Left renal pelvis (tissue), 4 donors: Measurements from ENCODE around the gene C19orf33. TPM values are rescaled to one million over a fixed set of nuclear protein-coding genes. Genes with fewer than 3 reads are reported as not detected.
A peak's percentile ranks its signal among the peaks of the same experiment; 100 is the strongest.
"Not testable (repeated sequence)": the region's sequence is repeated elsewhere in the genome, so short reads cannot be mapped to it uniquely, and the experiment has no call there.

ENCODE experiments used
- DNase-seq, 4 donors: peaks; one replicate each; pipeline ENCODE4 v3.0.0-alpha.2; 2013; ENCODE audit warnings: low read depth in 4 of 4, low spot score in 3 of 4
- polyA plus RNA-seq, 4 donors: library from polyadenylated mRNA; unstranded; fragments of 120-200 nt; gene quantifications; one replicate each; pipeline ENCODE4 v1.2.1, GENCODE V29; 2013; ENCODE audit not compliant: insufficient read length in 4 of 4

The C19orf33 gene
- polyA plus RNA-seq, 4 donors: 7.1 to 20.6 (median 11.5) TPM

DNA sequence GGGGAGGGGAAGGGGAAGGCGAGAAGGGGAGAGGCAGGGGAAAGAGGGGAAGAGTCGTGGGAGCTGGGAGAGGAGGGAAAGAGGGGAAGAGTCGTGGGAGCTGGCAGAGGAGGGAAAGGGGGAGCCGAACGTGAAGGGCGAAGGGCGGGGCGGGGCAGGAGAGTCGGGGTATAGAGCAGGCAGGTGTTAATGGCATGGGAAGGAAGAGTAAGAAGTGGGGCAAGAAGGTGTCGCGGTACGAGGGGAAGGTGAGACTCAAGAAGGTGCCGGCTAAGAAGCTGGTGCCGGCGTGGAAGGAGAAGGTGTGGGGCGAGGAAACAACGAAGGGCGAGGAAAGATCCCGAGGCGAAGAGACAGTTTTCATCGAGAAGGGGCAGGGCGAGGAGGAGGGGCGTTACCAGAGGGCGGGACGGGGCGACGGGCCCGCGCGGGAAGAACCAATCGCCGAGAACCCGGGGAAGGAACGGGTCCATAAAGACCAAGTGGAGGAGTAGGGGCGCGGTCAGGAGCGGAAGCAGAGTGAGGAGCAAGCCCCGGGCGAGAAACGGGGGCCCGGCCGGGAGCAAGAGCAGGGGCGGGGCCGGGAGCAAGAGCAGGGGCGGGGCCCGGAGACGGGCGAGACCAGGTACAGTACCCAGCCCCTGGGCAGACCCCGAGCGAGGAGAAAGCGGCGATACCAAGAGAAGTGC is 32.0 kb downstream of the C19orf33 start:
- DNase-seq: peak; percentile 79 to 81 (median 80)

DNA sequence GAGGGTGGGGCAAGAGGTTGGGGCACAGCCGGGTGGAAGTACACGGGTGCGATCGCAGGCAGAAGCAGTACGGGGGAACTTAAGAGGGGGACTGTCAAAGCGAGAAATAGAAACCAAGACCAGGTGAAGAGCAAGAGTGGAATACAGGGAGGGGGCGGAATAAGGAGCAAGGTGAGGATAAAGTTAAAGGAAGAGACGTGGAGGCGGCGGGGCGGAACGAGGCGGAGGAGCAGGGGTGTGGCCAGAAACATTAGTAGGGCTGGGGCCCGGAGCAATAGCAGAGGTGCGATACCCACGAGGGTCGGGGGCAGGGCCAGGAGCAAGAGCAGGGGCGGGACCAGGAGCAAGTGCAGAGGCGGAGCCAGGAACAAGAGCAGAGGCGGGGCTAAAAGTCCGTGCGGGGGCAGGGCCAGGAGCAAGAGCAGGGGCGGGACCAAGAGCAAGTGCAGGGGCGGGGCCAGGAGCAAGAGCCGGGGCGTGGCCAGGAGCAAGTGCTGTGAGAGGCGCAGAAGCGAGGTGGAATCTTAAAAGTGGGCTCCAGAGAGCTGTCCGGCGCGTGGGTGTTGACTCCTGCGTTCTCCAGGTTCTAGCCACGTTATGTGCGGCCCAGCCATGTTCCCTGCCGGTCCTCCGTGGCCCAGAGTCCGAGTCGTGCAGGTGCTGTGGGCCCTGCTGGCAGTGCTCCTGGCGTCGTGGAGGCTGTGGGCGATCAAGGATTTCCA is 32.7 kb downstream of the C19orf33 start:
- peak; percentile 75 to 87 (median 81) for DNase-seq

DNA sequence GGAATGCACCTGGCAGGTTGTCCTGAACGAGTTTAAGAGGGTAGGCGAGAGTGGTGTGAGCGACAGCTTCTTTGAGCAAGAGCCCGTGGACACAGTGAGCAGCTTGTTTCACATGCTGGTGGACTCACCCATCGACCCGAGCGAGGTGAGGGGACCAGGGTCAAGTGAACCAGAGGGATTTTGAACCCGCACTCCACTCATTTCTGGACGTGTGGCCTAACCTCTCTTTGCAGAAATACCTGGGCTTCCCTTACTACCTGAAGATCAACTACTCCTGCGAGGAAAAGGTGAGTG is 33.3 kb downstream of the C19orf33 start:
- DNase-seq: no peak

DNA sequence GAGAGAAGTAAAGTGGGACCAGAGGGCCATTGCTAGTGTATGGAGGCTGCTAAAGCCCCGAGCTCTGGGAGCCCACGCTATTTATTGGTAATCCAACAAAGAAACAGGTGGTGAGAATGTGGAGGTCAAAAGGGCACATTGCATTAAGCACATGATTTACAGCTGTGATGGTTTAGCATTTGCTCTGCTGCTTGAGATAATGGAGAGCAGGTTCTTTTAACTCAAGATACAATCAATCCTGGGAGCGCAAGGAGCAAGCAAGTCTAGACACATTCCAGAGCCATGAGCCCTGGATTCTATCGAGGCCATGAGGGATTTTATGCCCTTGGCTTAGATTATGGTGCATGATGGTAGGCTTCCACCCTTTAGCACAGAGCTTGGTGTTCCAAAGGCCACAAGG is 35.0 kb downstream of the C19orf33 start:
- DNase-seq: not testable (repeated sequence)

DNA sequence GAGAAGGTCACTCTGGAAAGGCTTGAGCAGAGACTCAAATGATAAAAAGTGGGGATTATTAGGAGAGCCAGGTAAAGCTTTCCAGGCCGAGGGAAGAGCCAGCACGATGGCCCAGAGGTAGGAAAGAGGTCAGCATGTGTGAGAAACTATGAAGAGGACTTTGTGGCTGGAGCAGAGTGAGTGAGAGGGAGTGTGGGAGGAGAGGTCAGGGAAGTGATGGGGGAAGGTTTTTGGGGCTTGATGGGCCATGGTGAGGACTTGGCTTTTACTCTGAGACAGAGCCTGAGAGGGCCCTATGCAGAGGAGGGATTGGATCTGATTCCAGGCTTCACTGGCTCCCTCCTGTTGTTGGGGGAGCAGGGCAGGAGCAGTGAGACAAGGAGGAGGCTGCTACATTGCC is 36.9 kb downstream of the C19orf33 start:
- no peak for DNase-seq

DNA sequence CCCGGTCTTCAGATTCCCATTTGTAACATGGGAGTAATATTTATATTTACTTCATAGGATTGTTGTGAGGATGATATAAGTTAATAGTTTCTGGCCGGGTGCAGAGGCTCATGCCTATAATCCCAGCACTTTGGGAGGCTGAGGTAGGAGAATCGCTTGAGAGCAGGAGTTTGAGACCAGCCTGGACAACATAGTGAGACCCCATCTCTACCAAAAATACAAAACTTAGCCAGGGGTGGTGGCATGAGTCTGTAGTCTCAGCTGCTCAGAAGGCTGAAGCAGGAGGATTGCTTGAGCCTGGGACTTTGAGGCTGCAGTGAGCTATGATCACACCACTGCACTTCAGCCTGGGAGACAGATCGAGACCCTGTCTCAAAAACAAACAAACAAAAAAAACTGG is 42.8 kb downstream of the C19orf33 start:
- no peak for DNase-seq

DNA sequence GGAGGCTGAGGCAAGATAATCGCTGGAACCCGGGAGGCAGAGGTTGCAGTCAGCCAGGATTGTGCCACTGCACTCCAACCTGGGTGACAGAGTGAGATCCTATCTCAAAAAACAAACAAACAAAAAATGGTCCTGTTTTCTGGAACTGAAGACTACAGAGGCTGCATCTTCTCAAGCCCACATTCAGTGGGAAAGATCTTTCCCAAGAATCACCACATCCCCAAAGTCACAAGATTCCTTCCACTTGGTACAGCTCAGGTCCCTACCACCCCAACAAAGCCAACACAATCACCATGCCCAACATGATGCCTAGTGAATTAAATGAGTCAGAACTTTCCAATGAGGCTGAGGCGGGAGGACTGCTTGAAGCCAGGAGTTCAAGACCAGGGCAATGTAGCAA is 46.8 kb downstream of the C19orf33 start:
- DNase-seq: no peak

DNA sequence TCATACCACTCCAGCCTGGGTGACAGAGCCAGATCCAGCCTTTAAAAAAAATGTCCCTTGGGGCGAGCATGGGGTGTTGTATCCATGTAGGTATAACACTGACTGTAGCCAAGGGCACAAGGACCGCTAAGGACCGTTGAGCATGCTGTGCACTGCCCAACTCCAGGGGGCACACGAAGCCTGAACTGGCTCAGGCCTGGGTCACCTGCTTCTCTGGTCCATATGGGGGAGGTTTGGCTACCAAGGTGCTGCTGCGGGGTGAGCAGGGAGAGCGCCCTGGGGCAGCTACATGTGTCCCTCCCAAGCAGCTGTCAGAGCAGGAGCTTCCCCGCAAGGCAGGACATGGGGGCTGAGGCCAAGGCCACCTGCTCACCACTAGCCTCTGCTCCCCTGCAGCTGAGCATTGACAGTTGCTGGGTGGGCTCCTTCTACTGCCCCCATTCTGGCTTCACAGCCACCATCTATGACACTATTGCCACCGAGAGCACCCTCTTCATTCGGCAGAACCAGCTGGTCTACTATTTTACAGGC is 47.9 kb downstream of the C19orf33 start:
- no peak for DNase-seq

DNA sequence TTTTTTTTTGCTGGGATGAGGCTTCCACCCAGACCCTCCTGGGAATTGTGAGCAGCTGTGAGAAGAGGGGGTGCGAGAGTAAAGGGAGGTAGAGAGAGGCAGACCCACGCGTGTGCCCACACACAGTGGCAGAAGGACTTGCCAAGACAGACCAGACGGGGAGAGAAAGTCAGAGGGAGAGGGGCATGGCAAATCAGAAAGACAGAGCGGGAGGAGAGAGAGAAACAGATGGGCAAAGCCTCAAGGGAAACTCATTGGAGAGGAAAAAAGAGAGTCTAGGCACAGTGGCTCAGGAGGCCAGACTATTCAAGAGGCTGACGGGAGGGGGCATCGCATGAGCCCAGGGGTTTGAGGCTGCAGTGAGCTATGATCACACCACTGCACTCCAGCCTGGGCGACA is 48.6 kb downstream of the C19orf33 start:
- DNase-seq: no peak

Other genes starting within 250 kb of the C19orf33 start
- gene DPF1, start 80.0 kb upstream of the C19orf33 start, polyA plus RNA-seq: 1 to 10 TPM; 1.6 to 3.3 (median 1.7) TPM
- gene PPP1R14A, start 47.9 kb upstream of the C19orf33 start, polyA plus RNA-seq: 1 to 10 TPM; 4.8 to 8.3 (median 6.4) TPM
- gene SPINT2, start 39.7 kb upstream of the C19orf33 start, polyA plus RNA-seq: 100 to 1,000 TPM in 3 of 4 donors, 10 to 100 TPM in 1; 63.5 to 344 (median 297) TPM
- gene YIF1B, start 11.7 kb downstream of the C19orf33 start, polyA plus RNA-seq: 10 to 100 TPM; 28.3 to 40.9 (median 32.1) TPM
- gene KCNK6, start 15.6 kb downstream of the C19orf33 start, polyA plus RNA-seq: 1 to 10 TPM; 2.5 to 3.9 (median 3.0) TPM
- 1 to 10 TPM; 3.7 to 8.5 (median 5.2) TPM for gene CATSPERG, start 31.6 kb downstream of the C19orf33 start, polyA plus RNA-seq
- gene PSMD8, start 70.3 kb downstream of the C19orf33 start, polyA plus RNA-seq: 100 to 1,000 TPM; 124 to 168 (median 161) TPM
- under 1 TPM; 0.19 to 0.92 (median 0.56) TPM for gene GGN, start 83.8 kb downstream of the C19orf33 start, polyA plus RNA-seq
- gene SPRED3, start 84.4 kb downstream of the C19orf33 start, polyA plus RNA-seq: 1 to 10 TPM in 3 of 4 donors, under 1 TPM in 1; 0.63 to 1.8 (median 1.2) TPM
- gene FAM98C, start 98.8 kb downstream of the C19orf33 start, polyA plus RNA-seq: 10 to 100 TPM; 10.4 to 23.6 (median 14.2) TPM
- 1 to 10 TPM in 2 of 4 donors, under 1 TPM in 2; 0.75 to 1.8 (median 0.99) TPM for gene RASGRP4, start 122.0 kb downstream of the C19orf33 start, polyA plus RNA-seq
- 10 to 100 TPM in 1 of 4 donors, 1 to 10 TPM in 3; 4.0 to 11.9 (median 4.9) TPM for gene RYR1, start 129.4 kb downstream of the C19orf33 start, polyA plus RNA-seq